ENCODE measurements around the gene DGKI. TPM values are rescaled to one million over a fixed set of nuclear protein-coding genes. Genes with fewer than 3 reads are reported as not detected.

The DGKI gene
- total and polyA plus RNA-seq, 9 of the 15 experiments (the other 6 are each of a cell fraction or from before 2014, with no cell fraction given): 0.11 to 0.54 (median 0.15) TPM; not detected in 5

- CTCF ChIA-PET (ENCODE audit: low intra/inter-chr PET ratio): no interaction called here
- POLR2A ChIA-PET: interaction anchor here (0.6 to 1.5 kb wide), 4 partner anchors 10 to 437 kb away, joined by 3 to 6 read pairs (median 3); no protein-coding TSS in a partner anchor
- Histone ChIP-seq H4K20me1 (replicated peaks; ENCODE audit: control insufficient read depth, insufficient read depth, low read length) (no peaks in the 10 kb centered on the region), H3K4me2 (ENCODE audit: insufficient read depth, low read length) (no peak overlapping the region), H3K27ac (ENCODE audit: extremely low read depth, low read depth, low read length) (no peak overlapping the region), H2AFZ (ENCODE audit: low read depth, low read length) (no peak overlapping the region), H3K9ac (ENCODE audit: insufficient read depth in 1 of 2, low read depth in 2 of 2, low read length in 2 of 2) (no peak overlapping the region), H3K79me2 (ENCODE audit: control insufficient read depth, insufficient read depth, low read length) (no peaks in the 10 kb centered on the region), H3K4me3 (no peak overlapping the region), H3K27me3 (ENCODE audit: control insufficient read depth in 2 of 2, insufficient read depth in 2 of 2, low read length in 2 of 2) (peaks cover 21 to 31% of the 10 kb centered on the region in 2 experiments; a peak in 4 of 5 replicates), H3K36me3 (ENCODE audit: control insufficient read depth, insufficient read depth, low read length) (no peaks in the 10 kb centered on the region), H3K9me3 (replicated peaks; ENCODE audit: control insufficient read depth, insufficient read depth, low read depth, low read length) (no peaks in the 10 kb centered on the region), H3K4me1 (replicated peaks in 1 of 2; ENCODE audit: control insufficient read depth in 2 of 2, insufficient read depth in 2 of 2, low read length in 2 of 2) (no peaks in the 10 kb centered on the region), H3K9me1 (ENCODE audit: control insufficient read depth, insufficient read depth, low read length) (no peaks in the 10 kb centered on the region)
- WGBS (ENCODE audit: insufficient coverage, low coverage, missing lambda C conversion rate): 1% methylated on average over 9 of the region's 9 CpGs
- no TSS peak for BruUV-seq (replicated peaks)
- no peak for FAIRE-seq
- TF ChIP-seq CBFA2T3 (IDR thresholded peaks at IDR 0.05) (peak; percentile 17; the same call in 1 of the 2 replicates), HNRNPL (IDR thresholded peaks at IDR 0.05; ENCODE audit: low read depth, low read length) (no peak)
- in situ Hi-C loops (cut with MboI): loop anchor here (5.0 kb wide), 2 partner anchors 239 to 349 kb away; no protein-coding TSS in a partner anchor
- ATAC-seq: no peak
- intact Hi-C loops (cut with micrococcal nuclease): no loop called here
- no peak for DNase-seq (ENCODE audit: extremely low read depth in 1 of 4, low spot score in 3 of 4)
Observed at GRCh38 chr7:137658190-137658900, 188.4 kb downstream of the DGKI start.

GRCh38 chr7:137657476-137658189 lies 189.1 kb downstream of the DGKI start:
- intact Hi-C loops (cut with micrococcal nuclease): no loop called here
- no peak for FAIRE-seq
- in situ Hi-C loops (cut with MboI): loop anchor here (5.0 kb wide), 2 partner anchors 240 to 350 kb away; no protein-coding TSS in a partner anchor
- TF ChIP-seq RBFOX2 (IDR thresholded peaks at IDR 0.05; ENCODE audit: low read depth, low read length): no peak
- no peak for TF ChIP-seq PRMT5 (CRISPR knock-in tag; IDR thresholded peaks at IDR 0.05)
- TF ChIP-seq HIVEP1 (CRISPR knock-in tag; IDR thresholded peaks at IDR 0.05): no peak
- TF ChIP-seq DACH1 (IDR thresholded peaks at IDR 0.05; ENCODE audit: partially characterized antibody): no peak
- TF ChIP-seq CCAR2 (IDR thresholded peaks at IDR 0.05; ENCODE audit: low read depth, low read length): no peak
- no peak for TF ChIP-seq SAFB (IDR thresholded peaks at IDR 0.05; ENCODE audit: borderline replicate concordance, low read depth, low read length)
- no peak for TF ChIP-seq RNF2 (IDR thresholded peaks at IDR 0.05)
- no peak for TF ChIP-seq TSC22D4 (tag; IDR thresholded peaks at IDR 0.05)
- TF ChIP-seq DEAF1 (CRISPR knock-in tag; IDR thresholded peaks at IDR 0.05): no peak
- no peak for TF ChIP-seq SIN3A (IDR thresholded peaks at IDR 0.05; ENCODE audit: borderline replicate concordance in 2 of 2, control insufficient read depth in 1 of 2, low read depth in 2 of 2, low read length in 2 of 2)

More at GRCh38 chr7:137657476-137658189, 189.1 kb downstream of the DGKI start:
- Histone ChIP-seq H4K20me1 (replicated peaks; ENCODE audit: control insufficient read depth, insufficient read depth, low read length) (no peaks in the 10 kb centered on the region), H3K4me2 (ENCODE audit: insufficient read depth, low read length) (no peak overlapping the region), H3K27me3 (ENCODE audit: control insufficient read depth in 2 of 2, insufficient read depth in 2 of 2, low read length in 2 of 2) (peaks cover 15 to 24% of the 10 kb centered on the region in 2 experiments; a peak in 4 of 5 replicates), H3K27ac (ENCODE audit: extremely low read depth, low read depth, low read length) (no peak overlapping the region), H3K79me2 (ENCODE audit: control insufficient read depth, insufficient read depth, low read length) (no peaks in the 10 kb centered on the region), H3K4me3 (no peak overlapping the region), H3K9me3 (replicated peaks; ENCODE audit: control insufficient read depth, insufficient read depth, low read depth, low read length) (no peaks in the 10 kb centered on the region), H3K9me1 (ENCODE audit: control insufficient read depth, insufficient read depth, low read length) (no peaks in the 10 kb centered on the region), H3K4me1 (replicated peaks in 1 of 2; ENCODE audit: control insufficient read depth in 2 of 2, insufficient read depth in 2 of 2, low read length in 2 of 2) (no peaks in the 10 kb centered on the region), H3K36me3 (ENCODE audit: control insufficient read depth, insufficient read depth, low read length) (no peaks in the 10 kb centered on the region), H3K9ac (ENCODE audit: insufficient read depth in 1 of 2, low read depth in 2 of 2, low read length in 2 of 2) (no peak overlapping the region), H2AFZ (ENCODE audit: low read depth, low read length) (no peak overlapping the region)
- ATAC-seq (no peak), DNase-seq (ENCODE audit: extremely low read depth in 1 of 4, low spot score in 3 of 4) (no peak)
- WGBS (ENCODE audit: insufficient coverage, low coverage, missing lambda C conversion rate): 1% methylated on average over 4 of the region's 4 CpGs
- CTCF ChIA-PET (ENCODE audit: low intra/inter-chr PET ratio): interaction anchor here (3.0 kb wide), 1 partner anchor 242 kb away, joined by 24 read pairs; no protein-coding TSS in a partner anchor
- POLR2A ChIA-PET: interaction anchor here (0.6 to 1.1 kb wide), 3 partner anchors 61 to 438 kb away, joined by 3 read pairs; no protein-coding TSS in a partner anchor
- BruUV-seq (replicated peaks): no TSS peak
